22Rv1 (cell line): ENCODE results near the gene TSPO2.

Source experiments
- ZFX ChIP-seq: fragments of 450-650 bp; IDR thresholded peaks from 2 replicates; pipeline ENCODE4 v1.6.1; 2017; ENCODE audit warnings: antibody characterized with exemption, borderline replicate concordance
- TF ChIP-seq, protein P1 (sequence below): fragments of 450-650 bp; IDR thresholded peaks from 2 replicates; pipeline ENCODE4 v1.5.1; 2017; ENCODE audit warnings: mild to moderate bottlenecking

DNA sequence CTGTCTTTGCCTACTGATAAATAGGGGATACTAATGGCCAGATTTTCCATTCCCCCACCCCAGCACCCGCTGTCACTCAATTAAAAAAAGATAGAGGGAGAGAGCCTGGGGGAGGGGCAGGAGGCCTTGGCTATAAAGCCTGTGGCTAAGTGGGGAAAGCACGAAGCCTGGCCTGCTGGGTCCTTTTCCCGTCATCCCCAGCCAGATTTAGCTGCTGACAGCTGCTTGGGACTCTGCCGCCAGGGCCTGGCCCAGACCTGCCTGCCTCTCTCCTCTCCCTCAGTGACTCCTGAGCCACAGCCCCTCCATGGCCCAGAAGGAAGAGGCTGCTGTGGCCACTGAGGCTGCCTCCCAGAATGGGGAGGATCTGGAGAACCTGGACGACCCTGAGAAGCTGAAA lies 10.8 kb downstream of the TSPO2 start, which contains the start of gene APOBEC2:
- TF ChIP-seq, protein P1, sequence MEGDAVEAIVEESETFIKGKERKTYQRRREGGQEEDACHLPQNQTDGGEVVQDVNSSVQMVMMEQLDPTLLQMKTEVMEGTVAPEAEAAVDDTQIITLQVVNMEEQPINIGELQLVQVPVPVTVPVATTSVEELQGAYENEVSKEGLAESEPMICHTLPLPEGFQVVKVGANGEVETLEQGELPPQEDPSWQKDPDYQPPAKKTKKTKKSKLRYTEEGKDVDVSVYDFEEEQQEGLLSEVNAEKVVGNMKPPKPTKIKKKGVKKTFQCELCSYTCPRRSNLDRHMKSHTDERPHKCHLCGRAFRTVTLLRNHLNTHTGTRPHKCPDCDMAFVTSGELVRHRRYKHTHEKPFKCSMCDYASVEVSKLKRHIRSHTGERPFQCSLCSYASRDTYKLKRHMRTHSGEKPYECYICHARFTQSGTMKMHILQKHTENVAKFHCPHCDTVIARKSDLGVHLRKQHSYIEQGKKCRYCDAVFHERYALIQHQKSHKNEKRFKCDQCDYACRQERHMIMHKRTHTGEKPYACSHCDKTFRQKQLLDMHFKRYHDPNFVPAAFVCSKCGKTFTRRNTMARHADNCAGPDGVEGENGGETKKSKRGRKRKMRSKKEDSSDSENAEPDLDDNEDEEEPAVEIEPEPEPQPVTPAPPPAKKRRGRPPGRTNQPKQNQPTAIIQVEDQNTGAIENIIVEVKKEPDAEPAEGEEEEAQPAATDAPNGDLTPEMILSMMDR = no peak
- TF ChIP-seq ZFX = no peak
